H9 (cell line): ENCODE data around the gene DLG2. TPM values are rescaled to one million over a fixed set of nuclear protein-coding genes. Genes with fewer than 3 reads are reported as not detected.

ENCODE experiments used
- DNase-seq: peaks from one replicate; pipeline ENCODE4 v3.0.0-alpha.2; 2017
- H2AFZ ChIP-seq: one replicate; pipeline ENCODE4 v1.6.1; 2013; ENCODE audit warnings: mild to moderate bottlenecking, low read length, control low read depth, moderate library complexity
- H2AK5ac ChIP-seq: 2 replicates; pipeline ENCODE4 v1.6.1; 2013; ENCODE audit warnings: low read length, control low read depth, mixed read lengths; ENCODE audit not compliant: insufficient read length
- H2BK120ac ChIP-seq: one replicate; pipeline ENCODE4 v1.6.1; 2013; ENCODE audit warnings: low read depth, mild to moderate bottlenecking, low read length, control low read depth, inconsistent platforms; ENCODE audit not compliant: poor library complexity, severe bottlenecking
- H2BK12ac ChIP-seq: 2 replicates; pipeline ENCODE4 v1.6.1; 2013; ENCODE audit warnings: low read length, control low read depth, mixed read lengths, low read depth; ENCODE audit not compliant: insufficient read length
- H2BK15ac ChIP-seq: 2 replicates; pipeline ENCODE4 v1.6.1; 2013; ENCODE audit warnings: low read depth, low read length, control low read depth
- H2BK20ac ChIP-seq: one replicate; pipeline ENCODE4 v1.6.1; 2013; ENCODE audit warnings: low read depth, mild to moderate bottlenecking, low read length, control low read depth, inconsistent platforms; ENCODE audit not compliant: poor library complexity, severe bottlenecking
- H2BK5ac ChIP-seq: 2 replicates; pipeline ENCODE4 v1.6.1; 2013; ENCODE audit warnings: low read length, control low read depth, mixed read lengths; ENCODE audit not compliant: insufficient read length
- H3K14ac ChIP-seq: 2 replicates; pipeline ENCODE4 v1.6.1; 2013; ENCODE audit warnings: low read length, control low read depth; ENCODE audit not compliant: insufficient read depth
- H3K18ac ChIP-seq: 2 replicates; pipeline ENCODE4 v1.6.1; 2013; ENCODE audit warnings: low read depth, mild to moderate bottlenecking, mixed read lengths, low read length, control low read depth; ENCODE audit not compliant: insufficient read length
- H3K23ac ChIP-seq: 2 replicates; pipeline ENCODE4 v1.6.1; 2013; ENCODE audit warnings: low read length, control low read depth, mixed read lengths, low read depth; ENCODE audit not compliant: insufficient read length
- H3K23me2 ChIP-seq: 2 replicates; pipeline ENCODE4 v1.6.1; 2013; ENCODE audit warnings: low read depth, mild to moderate bottlenecking, mixed read lengths, low read length, control low read depth; ENCODE audit not compliant: insufficient read length, poor library complexity, severe bottlenecking
- H3K27ac ChIP-seq: 2 replicates; pipeline ENCODE4 v1.5.1; 2013; ENCODE audit warnings: low read length, control low read depth, mixed read lengths, low read depth; ENCODE audit not compliant: insufficient read length
- H3K27me3 ChIP-seq: 2 replicates; pipeline ENCODE4 v1.6.1; 2013; ENCODE audit warnings: low read length, control low read depth, inconsistent platforms; ENCODE audit not compliant: insufficient read depth
- H3K4ac ChIP-seq: 2 replicates; pipeline ENCODE4 v1.6.1; 2013; ENCODE audit warnings: low read depth, mild to moderate bottlenecking, control low read depth, inconsistent platforms, low read length, moderate library complexity
- H3K4me1 ChIP-seq: 2 replicates; pipeline ENCODE4 v1.6.1; 2013; ENCODE audit warnings: low read length, control low read depth, inconsistent platforms; ENCODE audit not compliant: insufficient read depth
- H3K4me2 ChIP-seq: 2 replicates; pipeline ENCODE4 v1.6.1; 2013; ENCODE audit warnings: low read length, control low read depth, mixed read lengths; ENCODE audit not compliant: insufficient read length, insufficient read depth
- H3K56ac ChIP-seq: 2 replicates; pipeline ENCODE4 v1.6.1; 2013; ENCODE audit warnings: low read depth, mild to moderate bottlenecking, mixed read lengths, low read length, control low read depth; ENCODE audit not compliant: insufficient read length
- H3K79me1 ChIP-seq: 2 replicates; pipeline ENCODE4 v1.6.1; 2013; ENCODE audit warnings: low read depth, mild to moderate bottlenecking, moderate library complexity, low read length, control low read depth, inconsistent platforms; ENCODE audit not compliant: insufficient read depth, poor library complexity, severe bottlenecking
- H3K79me2 ChIP-seq: 2 replicates; pipeline ENCODE4 v1.6.1; 2013; ENCODE audit warnings: low read length, control low read depth, inconsistent platforms; ENCODE audit not compliant: insufficient read depth
- H3K9ac ChIP-seq: 2 replicates; pipeline ENCODE4 v1.6.1; 2013; ENCODE audit warnings: low read length, control low read depth, mixed read lengths; ENCODE audit not compliant: insufficient read length; ENCODE audit errors: extremely low read depth
- H3K9me3 ChIP-seq: one replicate; pipeline ENCODE4 v1.6.1; 2013; ENCODE audit warnings: low read depth, low read length, inconsistent platforms; ENCODE audit not compliant: control insufficient read depth
- H3T11ph ChIP-seq: one replicate; pipeline ENCODE4 v1.6.1; 2013; ENCODE audit warnings: mild to moderate bottlenecking, low read length, control low read depth, inconsistent platforms
- H4K20me1 ChIP-seq: one replicate; pipeline ENCODE4 v1.6.1; 2013; ENCODE audit not compliant: control insufficient read depth, insufficient read length, insufficient read depth
- H4K5ac ChIP-seq: 2 replicates; pipeline ENCODE4 v1.6.1; 2013; ENCODE audit warnings: low read depth, mild to moderate bottlenecking, mixed read lengths, low read length, control low read depth; ENCODE audit not compliant: insufficient read length
- H4K8ac ChIP-seq: replicated peaks from 2 replicates; pipeline ENCODE4 v1.6.1; 2013; ENCODE audit warnings: low read length, control low read depth, mixed read lengths, low read depth; ENCODE audit not compliant: insufficient read length
- H4K91ac ChIP-seq: 2 replicates; pipeline ENCODE4 v1.6.1; 2013; ENCODE audit warnings: low read depth, mild to moderate bottlenecking, moderate library complexity, mixed read lengths, low read length, control low read depth; ENCODE audit not compliant: insufficient read length
- H3K27ac Mint-ChIP-seq, 3 experiments: 2 replicates in 2 of 3; 3 replicates in 1 of 3; pipeline ENCODE4 v1.8.0; 2020 to 2021; ENCODE audit warnings: mixed read lengths in 3 of 3, mild to moderate bottlenecking in 1 of 3, moderate library complexity in 1 of 3
- H3K27me3 Mint-ChIP-seq: 2 replicates; pipeline ENCODE4 v1.8.0; 2021; ENCODE audit warnings: low read depth, mild to moderate bottlenecking, moderate library complexity, mixed read lengths
- H3K36me3 Mint-ChIP-seq, 3 experiments: 2 replicates in 2 of 3; 3 replicates in 1 of 3; pipeline ENCODE4 v1.8.0; 2020 to 2021; ENCODE audit warnings: low read depth in 3 of 3, mixed read lengths in 3 of 3; ENCODE audit not compliant: insufficient read depth in 1 of 3
- H3K4me1 Mint-ChIP-seq, 2 experiments: 2 replicates each; pipeline ENCODE4 v1.8.0; 2020; ENCODE audit warnings: mixed read lengths in 2 of 2
- H3K4me3 Mint-ChIP-seq, 2 experiments: 2 replicates in 1 of 2; 3 replicates in 1 of 2; pipeline ENCODE4 v1.8.0; 2020 to 2021; ENCODE audit warnings: mild to moderate bottlenecking in 2 of 2, mixed read lengths in 2 of 2, moderate library complexity in 1 of 2
- H3K9me3 Mint-ChIP-seq, 2 experiments: 2 replicates in 1 of 2; 3 replicates in 1 of 2; pipeline ENCODE4 v1.8.0; 2020; ENCODE audit warnings: mild to moderate bottlenecking in 2 of 2, mixed read lengths in 2 of 2, moderate library complexity in 1 of 2
- CTCF ChIP-seq: fragments of 200-600 bp; sonication (generic); conservative IDR thresholded peaks from 3 replicates; pipeline ENCODE4 v1.8.0; 2021; ENCODE audit warnings: antibody characterized with exemption, mild to moderate bottlenecking
- WGBS: extraction: QIAGEN DNeasy Blood & Tissue Kit; methylation state at CpG from one replicate; pipeline ENCODE4 v1.1.7; 2013; ENCODE audit warnings: missing lambda C conversion rate, low lambda C conversion rate, mixed read lengths; ENCODE audit not compliant: insufficient read length; ENCODE audit errors: extremely low coverage; 5-methylcytosine and 5-hydroxymethylcytosine counted together
- total RNA-seq: library from RNA; stranded (reverse); gene quantifications from 2 replicates; pipeline ENCODE4 v1.2.1, GENCODE V29; 2021

Gene DLG2
- total RNA-seq, 1 experiment from 2014 or later = 8.0 TPM

GRCh38 chr11:84794663-84795443, 832.3 kb downstream of the DLG2 start:
- H4K91ac ChIP-seq = no peak overlapping the region
- no peak overlapping the region for H4K5ac ChIP-seq
- H3K36me3 Mint-ChIP-seq = no peaks in the 10 kb centered on the region
- H3K79me1 ChIP-seq = no peaks in the 10 kb centered on the region
- H3K27ac Mint-ChIP-seq = no peak overlapping the region
- H2BK120ac ChIP-seq = no peak overlapping the region
- no peaks in the 10 kb centered on the region for H3K9me3 Mint-ChIP-seq
- H3K27me3 Mint-ChIP-seq = no peaks in the 10 kb centered on the region
- no peaks in the 10 kb centered on the region for H3K79me2 ChIP-seq
- no peaks in the 10 kb centered on the region for H4K20me1 ChIP-seq
- no peak overlapping the region; the same call in 1 of the 2 replicates for H3K14ac ChIP-seq
- H2BK5ac ChIP-seq = no peak overlapping the region
- H3K4me1 ChIP-seq = no peaks in the 10 kb centered on the region
- no peaks in the 10 kb centered on the region for H3K9me3 ChIP-seq
- H3T11ph ChIP-seq = no peak overlapping the region
- no peak overlapping the region for H3K27ac ChIP-seq
- no peaks in the 10 kb centered on the region for H3K27me3 ChIP-seq
- H3K4me2 ChIP-seq = no peak overlapping the region
- H3K9ac ChIP-seq = no peak overlapping the region
- H3K18ac ChIP-seq = no peak overlapping the region
- H2BK15ac ChIP-seq = no peak overlapping the region
- no peak overlapping the region for H4K8ac ChIP-seq
- no peak overlapping the region for H3K56ac ChIP-seq
- H2BK20ac ChIP-seq = no peak overlapping the region
- no peaks in the 10 kb centered on the region for H3K4me1 Mint-ChIP-seq
- TF ChIP-seq CTCF = no peak
- H3K4me3 Mint-ChIP-seq = no peak overlapping the region
- H2AFZ ChIP-seq = no peak overlapping the region
- H2BK12ac ChIP-seq = no peak overlapping the region
- H3K4ac ChIP-seq = no peak overlapping the region
- no peak overlapping the region for H3K23ac ChIP-seq
- no peaks in the 10 kb centered on the region for H3K23me2 ChIP-seq
- WGBS = no CpG with 5 or more reads among the region's 10 CpGs
- no peak for DNase-seq
- no peak overlapping the region for H2AK5ac ChIP-seq
